H9 (cell line): ENCODE results near the gene DDA1. TPM values are rescaled to one million over a fixed set of nuclear protein-coding genes. Genes with fewer than 3 reads are reported as not detected.

ENCODE experiments used
- DNase-seq: peaks from one replicate; pipeline ENCODE4 v3.0.0-alpha.2; 2017
- H2AFZ ChIP-seq: one replicate; pipeline ENCODE4 v1.6.1; 2013; ENCODE audit warnings: mild to moderate bottlenecking, low read length, control low read depth, moderate library complexity
- H2AK5ac ChIP-seq: 2 replicates; pipeline ENCODE4 v1.6.1; 2013; ENCODE audit warnings: low read length, control low read depth, mixed read lengths; ENCODE audit not compliant: insufficient read length
- H2BK120ac ChIP-seq: one replicate; pipeline ENCODE4 v1.6.1; 2013; ENCODE audit warnings: low read depth, mild to moderate bottlenecking, low read length, control low read depth, inconsistent platforms; ENCODE audit not compliant: poor library complexity, severe bottlenecking
- H2BK12ac ChIP-seq: 2 replicates; pipeline ENCODE4 v1.6.1; 2013; ENCODE audit warnings: low read length, control low read depth, mixed read lengths, low read depth; ENCODE audit not compliant: insufficient read length
- H2BK15ac ChIP-seq: 2 replicates; pipeline ENCODE4 v1.6.1; 2013; ENCODE audit warnings: low read depth, low read length, control low read depth
- H2BK20ac ChIP-seq: one replicate; pipeline ENCODE4 v1.6.1; 2013; ENCODE audit warnings: low read depth, mild to moderate bottlenecking, low read length, control low read depth, inconsistent platforms; ENCODE audit not compliant: poor library complexity, severe bottlenecking
- H2BK5ac ChIP-seq: 2 replicates; pipeline ENCODE4 v1.6.1; 2013; ENCODE audit warnings: low read length, control low read depth, mixed read lengths; ENCODE audit not compliant: insufficient read length
- H3K14ac ChIP-seq: 2 replicates; pipeline ENCODE4 v1.6.1; 2013; ENCODE audit warnings: low read length, control low read depth; ENCODE audit not compliant: insufficient read depth
- H3K18ac ChIP-seq: 2 replicates; pipeline ENCODE4 v1.6.1; 2013; ENCODE audit warnings: low read depth, mild to moderate bottlenecking, mixed read lengths, low read length, control low read depth; ENCODE audit not compliant: insufficient read length
- H3K23ac ChIP-seq: 2 replicates; pipeline ENCODE4 v1.6.1; 2013; ENCODE audit warnings: low read length, control low read depth, mixed read lengths, low read depth; ENCODE audit not compliant: insufficient read length
- H3K23me2 ChIP-seq: 2 replicates; pipeline ENCODE4 v1.6.1; 2013; ENCODE audit warnings: low read depth, mild to moderate bottlenecking, mixed read lengths, low read length, control low read depth; ENCODE audit not compliant: insufficient read length, poor library complexity, severe bottlenecking
- H3K27ac ChIP-seq: 2 replicates; pipeline ENCODE4 v1.5.1; 2013; ENCODE audit warnings: low read length, control low read depth, mixed read lengths, low read depth; ENCODE audit not compliant: insufficient read length
- H3K27me3 ChIP-seq: 2 replicates; pipeline ENCODE4 v1.6.1; 2013; ENCODE audit warnings: low read length, control low read depth, inconsistent platforms; ENCODE audit not compliant: insufficient read depth
- H3K4ac ChIP-seq: 2 replicates; pipeline ENCODE4 v1.6.1; 2013; ENCODE audit warnings: low read depth, mild to moderate bottlenecking, control low read depth, inconsistent platforms, low read length, moderate library complexity
- H3K4me1 ChIP-seq: 2 replicates; pipeline ENCODE4 v1.6.1; 2013; ENCODE audit warnings: low read length, control low read depth, inconsistent platforms; ENCODE audit not compliant: insufficient read depth
- H3K4me2 ChIP-seq: 2 replicates; pipeline ENCODE4 v1.6.1; 2013; ENCODE audit warnings: low read length, control low read depth, mixed read lengths; ENCODE audit not compliant: insufficient read length, insufficient read depth
- H3K56ac ChIP-seq: 2 replicates; pipeline ENCODE4 v1.6.1; 2013; ENCODE audit warnings: low read depth, mild to moderate bottlenecking, mixed read lengths, low read length, control low read depth; ENCODE audit not compliant: insufficient read length
- H3K79me1 ChIP-seq: 2 replicates; pipeline ENCODE4 v1.6.1; 2013; ENCODE audit warnings: low read depth, mild to moderate bottlenecking, moderate library complexity, low read length, control low read depth, inconsistent platforms; ENCODE audit not compliant: insufficient read depth, poor library complexity, severe bottlenecking
- H3K79me2 ChIP-seq: 2 replicates; pipeline ENCODE4 v1.6.1; 2013; ENCODE audit warnings: low read length, control low read depth, inconsistent platforms; ENCODE audit not compliant: insufficient read depth
- H3K9ac ChIP-seq: 2 replicates; pipeline ENCODE4 v1.6.1; 2013; ENCODE audit warnings: low read length, control low read depth, mixed read lengths; ENCODE audit not compliant: insufficient read length; ENCODE audit errors: extremely low read depth
- H3K9me3 ChIP-seq: one replicate; pipeline ENCODE4 v1.6.1; 2013; ENCODE audit warnings: low read depth, low read length, inconsistent platforms; ENCODE audit not compliant: control insufficient read depth
- H3T11ph ChIP-seq: one replicate; pipeline ENCODE4 v1.6.1; 2013; ENCODE audit warnings: mild to moderate bottlenecking, low read length, control low read depth, inconsistent platforms
- H4K20me1 ChIP-seq: one replicate; pipeline ENCODE4 v1.6.1; 2013; ENCODE audit not compliant: control insufficient read depth, insufficient read length, insufficient read depth
- H4K5ac ChIP-seq: 2 replicates; pipeline ENCODE4 v1.6.1; 2013; ENCODE audit warnings: low read depth, mild to moderate bottlenecking, mixed read lengths, low read length, control low read depth; ENCODE audit not compliant: insufficient read length
- H4K8ac ChIP-seq: replicated peaks from 2 replicates; pipeline ENCODE4 v1.6.1; 2013; ENCODE audit warnings: low read length, control low read depth, mixed read lengths, low read depth; ENCODE audit not compliant: insufficient read length
- H4K91ac ChIP-seq: 2 replicates; pipeline ENCODE4 v1.6.1; 2013; ENCODE audit warnings: low read depth, mild to moderate bottlenecking, moderate library complexity, mixed read lengths, low read length, control low read depth; ENCODE audit not compliant: insufficient read length
- H3K27ac Mint-ChIP-seq, 3 experiments: 2 replicates in 2 of 3; 3 replicates in 1 of 3; pipeline ENCODE4 v1.8.0; 2020 to 2021; ENCODE audit warnings: mixed read lengths in 3 of 3, mild to moderate bottlenecking in 1 of 3, moderate library complexity in 1 of 3
- H3K27me3 Mint-ChIP-seq: 2 replicates; pipeline ENCODE4 v1.8.0; 2021; ENCODE audit warnings: low read depth, mild to moderate bottlenecking, moderate library complexity, mixed read lengths
- H3K36me3 Mint-ChIP-seq, 3 experiments: 2 replicates in 2 of 3; 3 replicates in 1 of 3; pipeline ENCODE4 v1.8.0; 2020 to 2021; ENCODE audit warnings: low read depth in 3 of 3, mixed read lengths in 3 of 3; ENCODE audit not compliant: insufficient read depth in 1 of 3
- H3K4me1 Mint-ChIP-seq, 2 experiments: 2 replicates each; pipeline ENCODE4 v1.8.0; 2020; ENCODE audit warnings: mixed read lengths in 2 of 2
- H3K4me3 Mint-ChIP-seq, 2 experiments: 2 replicates in 1 of 2; 3 replicates in 1 of 2; pipeline ENCODE4 v1.8.0; 2020 to 2021; ENCODE audit warnings: mild to moderate bottlenecking in 2 of 2, mixed read lengths in 2 of 2, moderate library complexity in 1 of 2
- H3K9me3 Mint-ChIP-seq, 2 experiments: 2 replicates in 1 of 2; 3 replicates in 1 of 2; pipeline ENCODE4 v1.8.0; 2020; ENCODE audit warnings: mild to moderate bottlenecking in 2 of 2, mixed read lengths in 2 of 2, moderate library complexity in 1 of 2
- whole genome bisulfite sequencing: extraction: QIAGEN DNeasy Blood & Tissue Kit; methylation state at CpG from one replicate; pipeline ENCODE4 v1.1.7; 2013; ENCODE audit warnings: missing lambda C conversion rate, low lambda C conversion rate, mixed read lengths; ENCODE audit not compliant: insufficient read length; ENCODE audit errors: extremely low coverage; 5-methylcytosine and 5-hydroxymethylcytosine counted together
- total RNA-seq: library from RNA; stranded (reverse); gene quantifications from 2 replicates; pipeline ENCODE4 v1.2.1, GENCODE V29; 2021
- TF ChIP-seq, protein P1 (sequence below): fragments of 200-600 bp; sonication (generic); conservative IDR thresholded peaks from 3 replicates; pipeline ENCODE4 v1.8.0; 2021; ENCODE audit warnings: antibody characterized with exemption, mild to moderate bottlenecking

The DDA1 gene
- total RNA-seq, 1 experiment from 2014 or later, result 45.7 TPM

DNA sequence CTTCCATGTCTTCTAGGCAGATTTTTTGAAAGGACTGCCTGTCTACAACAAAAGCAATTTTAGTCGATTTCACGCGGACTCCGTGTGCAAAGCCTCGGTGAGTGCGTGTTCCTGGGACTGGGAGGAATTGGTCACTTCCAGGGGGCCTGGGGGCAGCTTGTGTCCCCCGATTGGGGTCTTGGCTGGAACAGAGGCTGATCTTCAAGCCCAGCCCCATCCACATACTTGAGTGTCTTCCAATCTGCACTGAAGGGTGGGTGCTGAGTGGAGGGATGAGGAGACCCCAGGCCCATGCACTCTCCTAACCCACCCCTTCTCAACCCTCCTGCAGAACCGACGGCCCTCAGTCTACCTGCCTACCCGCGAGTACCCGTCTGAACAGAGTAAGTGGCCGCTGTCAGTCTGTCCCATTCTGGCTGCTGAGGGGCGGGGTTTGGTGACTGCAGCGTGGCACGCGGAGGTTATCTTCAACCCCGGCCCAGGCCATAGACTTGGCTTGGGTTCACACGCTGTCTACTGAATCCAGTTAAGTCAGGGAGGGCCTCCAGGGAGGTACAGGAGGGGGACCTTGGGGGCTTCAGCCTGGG, 4.7 kb downstream of the DDA1 start:
- Histone ChIP-seq H4K8ac (no peak overlapping the region), H3K27ac (no peak overlapping the region), H3K23me2 (peaks cover 5% of the 10 kb centered on the region), H3K14ac (no peak overlapping the region), H3K23ac (no peak overlapping the region), H3K4me2 (no peak overlapping the region), H3K4ac (no peak overlapping the region), H2BK5ac (no peak overlapping the region), H2BK20ac (no peak overlapping the region), H2BK15ac (no peak overlapping the region), H3K9me3 (no peaks in the 10 kb centered on the region), H3K79me2 (peaks cover 7% of the 10 kb centered on the region; the same call in 1 of the 2 replicates), H4K20me1 (no peaks in the 10 kb centered on the region), H3K27me3 (no peaks in the 10 kb centered on the region), H3T11ph (no peak overlapping the region), H2BK12ac (no peak overlapping the region), H2BK120ac (no peak overlapping the region), H2AFZ (no peak overlapping the region), H3K18ac (no peak overlapping the region), H2AK5ac (no peak overlapping the region), H3K79me1 (peaks cover 6% of the 10 kb centered on the region), H3K9ac (no peak overlapping the region), H3K56ac (no peak overlapping the region), H4K5ac (no peak overlapping the region), H4K91ac (no peak overlapping the region), H3K4me1 (no peaks in the 10 kb centered on the region)
- DNase-seq, result no peak
- Mint-ChIP-seq H3K4me1 (peaks cover 14% of the 10 kb centered on the region in 2 experiments), H3K27ac (no peak overlapping the region), H3K27me3 (no peaks in the 10 kb centered on the region), H3K9me3 (no peaks in the 10 kb centered on the region), H3K36me3 (peaks cover 18 to 44% (median 31%) of the 10 kb centered on the region in 3 experiments; a peak in 6 of 7 replicates), H3K4me3 (no peak overlapping the region)
- TF ChIP-seq, protein P1, sequence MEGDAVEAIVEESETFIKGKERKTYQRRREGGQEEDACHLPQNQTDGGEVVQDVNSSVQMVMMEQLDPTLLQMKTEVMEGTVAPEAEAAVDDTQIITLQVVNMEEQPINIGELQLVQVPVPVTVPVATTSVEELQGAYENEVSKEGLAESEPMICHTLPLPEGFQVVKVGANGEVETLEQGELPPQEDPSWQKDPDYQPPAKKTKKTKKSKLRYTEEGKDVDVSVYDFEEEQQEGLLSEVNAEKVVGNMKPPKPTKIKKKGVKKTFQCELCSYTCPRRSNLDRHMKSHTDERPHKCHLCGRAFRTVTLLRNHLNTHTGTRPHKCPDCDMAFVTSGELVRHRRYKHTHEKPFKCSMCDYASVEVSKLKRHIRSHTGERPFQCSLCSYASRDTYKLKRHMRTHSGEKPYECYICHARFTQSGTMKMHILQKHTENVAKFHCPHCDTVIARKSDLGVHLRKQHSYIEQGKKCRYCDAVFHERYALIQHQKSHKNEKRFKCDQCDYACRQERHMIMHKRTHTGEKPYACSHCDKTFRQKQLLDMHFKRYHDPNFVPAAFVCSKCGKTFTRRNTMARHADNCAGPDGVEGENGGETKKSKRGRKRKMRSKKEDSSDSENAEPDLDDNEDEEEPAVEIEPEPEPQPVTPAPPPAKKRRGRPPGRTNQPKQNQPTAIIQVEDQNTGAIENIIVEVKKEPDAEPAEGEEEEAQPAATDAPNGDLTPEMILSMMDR, result no peak
- WGBS, result no CpG with 5 or more reads among the region's 19 CpGs
